ENCODE measurements around the gene GLRA3. TPM values are rescaled to one million over a fixed set of nuclear protein-coding genes. Genes with fewer than 3 reads are reported as not detected.

GLRA3 gene
- total RNA-seq, 1 experiment from 2014 or later = not detected

DNA sequence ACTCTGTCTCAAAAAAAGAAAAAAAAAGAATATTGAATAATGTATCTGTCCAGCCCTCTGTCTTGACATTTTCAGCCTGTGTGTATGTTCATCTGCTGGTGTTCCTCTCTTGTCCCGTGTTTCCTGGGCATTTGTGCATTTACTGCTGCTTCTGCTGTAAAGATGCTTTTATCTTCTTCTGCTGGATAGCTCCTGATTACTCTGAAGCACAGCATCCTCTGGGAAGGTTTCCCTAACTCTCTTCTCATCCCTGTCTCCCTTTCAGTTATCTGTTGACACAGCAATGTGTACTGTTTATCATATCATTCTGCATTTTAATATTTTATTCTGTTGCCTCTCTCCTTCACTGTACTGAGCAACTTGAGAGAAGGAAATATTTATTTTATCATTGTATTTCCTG, 232.5 kb downstream of the GLRA3 start:
- DNase-seq (ENCODE audit: low read depth) = no peak

DNA sequence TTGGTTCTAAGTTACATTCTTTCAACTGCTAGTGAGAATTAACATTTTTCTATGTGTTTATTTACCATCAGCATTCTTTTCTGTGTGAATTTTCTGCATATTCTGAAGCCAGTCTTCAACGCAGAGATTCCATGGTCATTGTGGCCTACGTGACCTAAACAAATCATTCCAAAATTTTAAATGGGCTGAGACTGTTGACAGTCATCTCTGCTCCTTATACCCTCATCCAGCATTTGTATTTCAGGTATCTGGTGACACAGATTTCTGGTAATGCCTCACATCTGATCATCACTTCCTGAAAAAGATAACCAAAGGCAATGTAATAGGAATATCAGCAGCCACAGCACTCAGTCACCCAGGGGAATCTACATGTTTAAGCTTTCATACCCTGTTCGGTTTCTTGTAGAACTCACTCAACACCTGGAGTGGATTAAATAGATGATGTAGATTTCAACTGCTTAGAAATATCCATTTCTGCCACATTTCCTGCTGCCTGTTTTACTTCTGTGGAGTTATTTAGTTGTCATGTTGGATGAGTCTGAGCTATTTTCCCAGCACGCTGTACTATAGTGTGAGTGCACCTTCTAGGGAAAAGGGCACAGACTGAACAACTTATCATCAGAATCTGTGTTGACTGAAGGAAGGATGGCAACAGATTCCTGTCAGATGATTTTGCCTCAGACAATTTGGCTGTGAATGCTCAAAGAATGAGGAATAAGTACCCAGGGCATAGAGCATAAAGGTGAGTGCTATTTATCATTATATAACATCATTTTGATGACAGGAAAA, 233.7 kb downstream of the GLRA3 start:
- DNase-seq (ENCODE audit: low read depth) = no peak

DNA sequence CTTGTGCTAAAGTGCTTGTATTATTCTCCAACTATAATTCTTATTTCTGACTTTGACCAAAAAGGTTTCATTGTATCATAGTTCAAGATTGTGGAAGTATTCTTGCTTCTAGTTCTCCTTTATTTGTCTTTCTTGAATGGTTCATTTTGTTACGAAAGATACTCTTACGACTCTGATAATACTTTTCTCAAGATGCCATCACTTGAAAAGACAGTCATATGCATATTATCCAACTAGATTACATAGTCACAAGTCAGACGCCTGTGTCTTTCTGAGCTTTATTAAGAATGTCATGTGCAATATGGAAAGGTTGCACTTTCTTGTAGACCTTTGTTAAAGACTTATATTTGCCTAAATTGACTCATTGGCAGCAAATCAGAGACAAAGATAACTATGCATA, 235.3 kb downstream of the GLRA3 start:
- DNase-seq (ENCODE audit: low read depth) = no peak

DNA sequence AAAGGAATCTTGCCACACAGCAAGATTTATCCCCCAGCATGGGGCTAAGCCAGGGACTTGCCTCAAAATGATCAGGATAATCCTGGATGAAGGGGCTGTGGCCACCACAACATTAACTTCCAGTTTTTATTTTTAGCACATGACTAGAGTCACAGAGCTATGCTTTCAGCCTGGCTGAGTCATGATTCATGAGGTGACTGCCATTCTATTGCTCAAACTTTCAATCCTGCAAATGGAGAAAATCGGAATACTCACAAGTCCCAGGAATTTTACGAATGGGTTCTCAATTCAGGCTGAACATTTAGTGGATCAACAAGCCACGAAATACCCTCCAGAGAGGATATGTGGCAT, 236.1 kb downstream of the GLRA3 start:
- peak; percentile 79 for DNase-seq (ENCODE audit: low read depth)

DNA sequence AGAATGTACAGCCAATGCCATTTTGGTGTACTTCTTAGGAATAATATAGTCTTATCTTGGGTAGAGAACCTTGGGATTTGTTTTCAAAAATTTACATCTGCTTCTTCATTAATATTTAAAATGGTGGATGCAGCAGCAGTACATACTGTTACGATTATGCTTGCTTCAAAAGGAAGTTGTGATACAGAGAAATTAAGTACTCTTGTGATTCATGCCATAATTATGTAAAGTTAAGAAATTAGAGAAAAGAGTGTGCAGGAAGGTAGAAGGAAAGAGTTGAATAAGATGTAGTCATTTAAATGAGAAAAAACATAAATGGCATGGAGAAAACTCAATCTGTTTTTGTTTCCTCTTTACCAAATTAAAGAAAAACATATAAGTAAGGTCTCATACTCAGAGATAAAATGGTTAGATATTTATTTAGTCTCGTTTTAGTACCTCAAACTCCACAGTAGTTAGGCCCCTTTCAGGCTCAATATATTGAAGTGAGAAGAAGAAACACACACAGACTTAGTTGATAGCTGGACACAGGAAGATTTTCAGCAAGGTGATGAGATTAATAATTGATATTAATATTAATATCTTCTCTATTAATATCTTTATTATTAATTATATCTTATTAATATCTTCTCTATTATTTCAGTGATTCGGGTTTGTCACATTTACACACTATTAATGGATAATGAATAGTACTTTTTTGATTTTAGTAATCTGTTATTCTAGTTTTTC, 236.6 kb downstream of the GLRA3 start:
- no peak for DNase-seq (ENCODE audit: low read depth)

DNA sequence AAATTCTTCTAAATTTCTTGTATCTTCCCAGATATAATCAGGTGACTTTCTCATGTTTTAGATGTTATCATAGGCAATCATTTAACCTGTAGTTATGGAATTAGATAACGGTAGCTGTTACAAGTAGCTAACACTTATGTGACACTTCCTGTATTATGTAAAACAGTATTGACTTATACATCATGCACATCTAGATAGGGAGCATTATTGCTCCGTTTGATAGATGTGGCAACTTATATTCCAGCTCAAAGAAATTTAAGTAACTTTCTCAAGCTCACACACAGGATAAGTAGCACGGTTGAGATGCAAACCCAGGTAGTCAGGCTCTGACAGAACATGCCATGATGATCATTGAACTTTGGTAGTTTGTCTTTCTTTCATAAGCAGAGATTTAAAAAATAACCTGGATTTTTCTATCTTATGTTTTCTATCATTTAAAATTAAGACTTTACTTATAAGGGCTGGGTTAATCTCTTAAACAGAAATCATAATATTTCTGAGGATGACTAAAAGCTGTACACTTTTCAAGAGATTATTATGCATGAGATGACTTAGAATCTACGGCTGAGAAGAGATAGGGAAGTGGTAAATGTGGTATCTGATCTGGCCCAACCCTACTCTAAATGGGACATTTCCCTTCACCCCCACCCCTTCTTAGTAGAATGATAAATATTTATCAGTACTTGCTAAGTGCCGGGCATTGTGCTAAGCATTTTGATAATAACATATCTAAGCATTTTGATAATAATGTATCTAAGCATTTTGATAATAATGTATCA, 237.6 kb downstream of the GLRA3 start:
- no peak for DNase-seq (ENCODE audit: low read depth)

DNA sequence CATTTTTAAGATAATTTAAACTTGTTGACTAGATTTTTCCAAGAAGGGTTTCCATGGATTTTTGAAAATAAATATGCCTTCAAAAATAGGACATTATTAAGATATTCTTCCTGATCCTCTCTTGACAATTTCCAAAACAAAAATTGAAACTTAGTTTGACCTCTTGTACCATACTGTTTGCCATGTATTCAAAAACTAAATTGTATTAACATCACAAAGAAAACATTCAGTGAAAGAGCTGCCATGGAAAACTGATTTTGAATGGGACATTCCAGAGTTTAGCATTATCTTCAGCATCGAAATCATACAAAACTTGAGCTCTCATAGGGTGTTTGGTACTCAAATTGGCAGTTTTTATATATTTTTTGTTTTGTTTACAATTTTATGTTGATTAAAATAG, 238.7 kb downstream of the GLRA3 start:
- DNase-seq (ENCODE audit: low read depth) = no peak

Other genes with a start within 250 kb of the GLRA3 start
- gene ADAM29, start 89.1 kb upstream of the GLRA3 start, total RNA-seq (2014; rRNA removed) = not detected in 2 replicates

Data from LHCN-M2 (cell line).